Suprapubic skin (tissue), 4 donors: Measurements from ENCODE around the gene FXR2. TPM values are rescaled to one million over a fixed set of nuclear protein-coding genes. Genes with fewer than 3 reads are reported as not detected.

Experiments used
- DNase-seq, 2 donors: peaks; one replicate each; pipeline ENCODE4 v3.0.0-alpha.2; 2019; ENCODE audit warnings: low spot score in 2 of 2
- H3K27ac ChIP-seq: fragments of 200-600 bp; sonication (generic); one replicate; pipeline ENCODE4 v1.5.1; 2019
- H3K27me3 ChIP-seq: fragments of 200-600 bp; sonication (generic); one replicate; pipeline ENCODE4 v1.5.1; 2019
- H3K36me3 ChIP-seq: fragments of 200-600 bp; sonication (generic); one replicate; pipeline ENCODE4 v1.5.1; 2019
- H3K4me1 ChIP-seq: fragments of 200-600 bp; sonication (generic); one replicate; pipeline ENCODE4 v1.5.1; 2019
- H3K4me3 ChIP-seq: fragments of 200-600 bp; sonication (generic); one replicate; pipeline ENCODE4 v1.5.1; 2019; ENCODE audit warnings: mild to moderate bottlenecking
- H3K9me3 ChIP-seq: fragments of 200-600 bp; sonication (generic); one replicate; pipeline ENCODE4 v1.5.1; 2019
- EP300 ChIP-seq: sonication (generic); formaldehyde crosslinking; IDR thresholded peaks from one replicate; pipeline ENCODE4 v1.6.1; 2017; ENCODE audit warnings: antibody characterized with exemption
- POLR2A ChIP-seq, 2 donors: fragments of 450-650 bp; IDR thresholded peaks; one replicate each; pipeline ENCODE4 v1.6.1; 2017; ENCODE audit warnings: antibody characterized with exemption in 2 of 2, mild to moderate bottlenecking in 2 of 2, moderate library complexity in 2 of 2
- POLR2AphosphoS5 ChIP-seq, 3 donors: sonication (generic); formaldehyde crosslinking; IDR thresholded peaks; one replicate each; pipeline ENCODE4 v1.6.1; 2017; ENCODE audit warnings: antibody characterized with exemption in 3 of 3
- WGBS: methylation state at CpG from one replicate; pipeline ENCODE4 v1.1.5; 2018; 5-methylcytosine and 5-hydroxymethylcytosine counted together
- total RNA-seq, 4 donors: library from RNA; depleted of rRNA; stranded (reverse); fragments of >200 nt; gene quantifications; one replicate each; pipeline ENCODE4 v1.1.0, GENCODE V29; 2016
- TF ChIP-seq, protein P1 (sequence below), 2 donors: fragments of 200-600 bp in 1 of 2; fragments of 450-650 bp in 1 of 2; sonication (generic) in 1 of 2; IDR thresholded peaks; one replicate each; pipeline ENCODE4 v1.5.1; 2016 to 2019; ENCODE audit warnings: antibody characterized with exemption in 2 of 2, mild to moderate bottlenecking in 1 of 2, moderate library complexity in 1 of 2

Gene FXR2
- total RNA-seq, 4 donors from 2014 or later = 21.0 to 25.6 (median 22.5) TPM

DNA sequence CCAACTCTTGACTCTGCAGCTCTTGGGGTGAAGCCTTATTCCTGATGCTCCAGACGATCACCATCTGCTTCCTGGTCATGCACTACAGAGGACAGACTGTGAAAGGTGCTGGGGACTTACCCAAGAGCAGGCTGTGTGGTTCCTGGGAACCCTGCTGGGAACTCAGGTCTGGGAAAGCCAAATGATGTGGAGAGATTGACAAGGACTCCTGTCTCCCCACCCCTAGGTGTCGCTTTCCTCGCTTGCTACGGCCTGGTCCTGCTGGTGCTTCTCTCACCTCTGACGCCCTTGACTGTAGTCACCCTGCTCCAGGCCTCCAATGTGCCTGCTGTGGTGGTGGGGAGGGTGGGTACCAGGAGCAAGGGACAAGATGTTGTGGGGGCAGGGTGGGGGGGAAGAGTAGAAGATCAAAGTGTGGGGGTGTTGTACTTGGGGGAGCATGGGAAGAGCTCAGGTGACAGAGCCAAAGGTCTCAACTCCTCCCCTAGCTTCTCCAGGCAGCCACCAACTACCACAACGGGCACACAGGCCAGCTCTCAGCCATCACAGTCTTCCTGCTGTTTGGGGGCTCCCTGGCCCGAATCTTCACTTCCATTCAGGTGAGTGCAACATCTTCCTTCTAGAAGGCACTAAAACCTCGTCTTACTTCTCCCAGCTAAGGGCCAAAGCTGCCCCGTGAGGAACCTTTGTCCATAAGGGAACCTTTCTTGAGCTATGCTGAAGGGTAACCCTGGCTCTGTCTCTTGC lies 27.9 kb downstream of the FXR2 start:
- no peak for DNase-seq
- TF ChIP-seq POLR2A (IDR thresholded peaks at IDR 0.05) (no peak), POLR2AphosphoS5 (IDR thresholded peaks at IDR 0.05) (no peak)
- TF ChIP-seq, protein P1, sequence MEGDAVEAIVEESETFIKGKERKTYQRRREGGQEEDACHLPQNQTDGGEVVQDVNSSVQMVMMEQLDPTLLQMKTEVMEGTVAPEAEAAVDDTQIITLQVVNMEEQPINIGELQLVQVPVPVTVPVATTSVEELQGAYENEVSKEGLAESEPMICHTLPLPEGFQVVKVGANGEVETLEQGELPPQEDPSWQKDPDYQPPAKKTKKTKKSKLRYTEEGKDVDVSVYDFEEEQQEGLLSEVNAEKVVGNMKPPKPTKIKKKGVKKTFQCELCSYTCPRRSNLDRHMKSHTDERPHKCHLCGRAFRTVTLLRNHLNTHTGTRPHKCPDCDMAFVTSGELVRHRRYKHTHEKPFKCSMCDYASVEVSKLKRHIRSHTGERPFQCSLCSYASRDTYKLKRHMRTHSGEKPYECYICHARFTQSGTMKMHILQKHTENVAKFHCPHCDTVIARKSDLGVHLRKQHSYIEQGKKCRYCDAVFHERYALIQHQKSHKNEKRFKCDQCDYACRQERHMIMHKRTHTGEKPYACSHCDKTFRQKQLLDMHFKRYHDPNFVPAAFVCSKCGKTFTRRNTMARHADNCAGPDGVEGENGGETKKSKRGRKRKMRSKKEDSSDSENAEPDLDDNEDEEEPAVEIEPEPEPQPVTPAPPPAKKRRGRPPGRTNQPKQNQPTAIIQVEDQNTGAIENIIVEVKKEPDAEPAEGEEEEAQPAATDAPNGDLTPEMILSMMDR (IDR thresholded peaks at IDR 0.05) = peak; percentile 9 to 54
- 46% methylated on average over 6 of the region's 9 CpGs for WGBS
- Histone ChIP-seq H3K27ac (peak overlapping the region; percentile 79), H3K9me3 (no peaks in the 10 kb centered on the region), H3K27me3 (no peaks in the 10 kb centered on the region), H3K4me1 (peaks cover 83% of the 10 kb centered on the region), H3K36me3 (peaks cover 15% of the 10 kb centered on the region), H3K4me3 (no peak overlapping the region)

DNA sequence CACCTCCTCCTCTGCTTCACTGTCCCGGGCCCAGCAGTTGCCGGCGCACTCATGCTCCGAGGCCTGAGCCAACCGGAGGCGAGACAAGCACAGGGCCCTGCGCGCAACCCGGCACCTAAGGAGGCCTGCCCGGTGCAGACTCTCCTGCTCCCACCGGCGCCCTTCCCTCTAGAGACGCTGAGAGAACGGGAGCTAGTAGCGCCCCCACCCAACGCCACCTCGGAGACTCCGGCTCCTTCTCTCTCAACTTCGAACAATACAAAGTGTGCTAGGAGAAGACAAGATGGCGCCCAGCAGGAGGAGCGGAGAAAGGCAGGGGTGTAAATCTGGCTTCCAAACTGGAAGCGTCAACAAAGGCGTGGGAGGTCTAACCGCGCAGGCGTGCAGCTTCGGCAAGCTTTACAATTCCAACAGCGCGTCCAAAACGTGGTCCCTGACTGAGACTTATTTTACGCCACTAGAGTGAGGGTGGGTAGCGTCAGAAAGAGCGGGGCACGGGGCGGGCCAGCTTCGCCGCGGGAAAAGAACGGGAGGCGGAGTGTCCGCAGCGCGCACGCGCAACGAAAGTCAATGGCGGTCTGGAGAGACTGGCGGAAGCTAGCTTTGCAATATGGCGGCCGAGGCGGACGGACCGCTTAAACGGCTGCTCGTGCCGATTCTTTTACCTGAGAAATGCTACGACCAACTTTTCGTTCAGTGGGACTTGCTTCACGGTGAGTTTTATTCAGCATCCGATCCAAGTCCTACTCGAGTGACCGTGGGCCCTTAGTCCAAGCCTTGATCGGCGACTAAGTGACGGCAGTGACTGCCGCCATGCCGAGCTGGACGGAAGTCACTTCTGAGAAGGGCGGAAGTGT lies 31.2 kb downstream of the FXR2 start, which contains the start of gene MPDU1:
TSS of gene MPDU1 (plus strand) at position 600 of the 857 bp plus-strand sequence. CDS start at position 611, 11 bp downstream.
- H3K9me3 ChIP-seq = no peaks in the 10 kb centered on the region
- peaks cover 11% of the 10 kb centered on the region for H3K36me3 ChIP-seq
- H3K4me1 ChIP-seq = peaks cover 84% of the 10 kb centered on the region
- 9% methylated on average over 60 of the region's 69 CpGs for WGBS
- TF ChIP-seq EP300 (no peak), POLR2AphosphoS5 (IDR thresholded peaks at IDR 0.05) (peak; percentile 43 to 98 (median 54)), POLR2A (IDR thresholded peaks at IDR 0.05) (peak in 1 of 2 donors; percentile 68)
- peak; percentile 98 for DNase-seq
- H3K4me3 ChIP-seq = peak within 1 kb of the TSS; percentile 60
- H3K27ac ChIP-seq = peak within 1 kb of the TSS; percentile 96
- no peaks in the 10 kb centered on the region for H3K27me3 ChIP-seq

DNA sequence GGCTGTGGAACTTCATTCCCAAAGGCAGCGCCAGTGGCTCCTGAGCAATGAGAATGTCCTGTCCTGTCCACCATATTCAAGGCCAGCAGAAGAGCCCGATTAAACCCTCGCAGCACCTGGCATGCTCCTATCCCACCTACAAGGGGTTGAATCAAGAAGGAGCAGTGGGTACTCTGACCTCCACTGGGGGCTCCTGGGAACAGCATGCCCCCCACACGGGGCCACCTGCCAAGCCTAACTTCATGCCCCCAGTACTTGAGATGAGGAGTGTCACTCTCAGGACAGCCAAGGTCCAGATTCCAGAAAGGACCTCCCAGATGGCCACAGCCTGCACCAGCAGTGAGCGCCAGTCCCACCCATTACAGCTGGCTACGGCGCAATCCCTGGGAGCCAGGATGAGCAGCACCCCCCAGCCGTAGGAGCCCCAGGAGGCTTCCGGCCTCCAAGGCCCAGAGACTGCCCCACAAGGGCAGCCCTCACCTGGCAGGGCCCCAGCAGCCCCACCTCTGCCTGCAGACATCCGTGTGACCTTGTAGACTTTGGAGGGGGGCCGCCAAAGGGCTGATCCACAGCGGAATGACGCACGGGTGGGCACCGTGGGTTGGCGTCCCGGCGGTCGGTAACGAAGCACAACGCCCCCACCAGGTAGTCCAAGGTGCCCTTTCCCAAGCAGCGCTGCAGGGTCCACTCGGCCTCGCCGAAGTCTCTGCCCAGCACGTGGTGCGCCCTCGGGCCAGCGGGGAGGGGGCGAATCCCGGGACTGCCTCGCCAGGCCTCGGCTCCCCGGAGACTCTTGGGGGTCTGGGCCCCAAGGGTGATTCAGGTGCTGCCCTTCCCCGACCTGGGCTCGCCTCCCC lies 32.1 kb downstream of the FXR2 start:
- Histone ChIP-seq H3K4me3 (peak overlapping the region; percentile 60), H3K4me1 (peaks cover 83% of the 10 kb centered on the region), H3K27me3 (no peaks in the 10 kb centered on the region), H3K27ac (peak overlapping the region; percentile 96), H3K9me3 (no peaks in the 10 kb centered on the region), H3K36me3 (peaks cover 19% of the 10 kb centered on the region)
- WGBS = 73% methylated on average over 5 of the region's 36 CpGs
- no peak for DNase-seq
- TF ChIP-seq POLR2A (IDR thresholded peaks at IDR 0.05) = no peak
- TF ChIP-seq EP300 = no peak
- TF ChIP-seq, protein P1 (IDR thresholded peaks at IDR 0.05) = no peak
- no peak for TF ChIP-seq POLR2AphosphoS5 (IDR thresholded peaks at IDR 0.05)

DNA sequence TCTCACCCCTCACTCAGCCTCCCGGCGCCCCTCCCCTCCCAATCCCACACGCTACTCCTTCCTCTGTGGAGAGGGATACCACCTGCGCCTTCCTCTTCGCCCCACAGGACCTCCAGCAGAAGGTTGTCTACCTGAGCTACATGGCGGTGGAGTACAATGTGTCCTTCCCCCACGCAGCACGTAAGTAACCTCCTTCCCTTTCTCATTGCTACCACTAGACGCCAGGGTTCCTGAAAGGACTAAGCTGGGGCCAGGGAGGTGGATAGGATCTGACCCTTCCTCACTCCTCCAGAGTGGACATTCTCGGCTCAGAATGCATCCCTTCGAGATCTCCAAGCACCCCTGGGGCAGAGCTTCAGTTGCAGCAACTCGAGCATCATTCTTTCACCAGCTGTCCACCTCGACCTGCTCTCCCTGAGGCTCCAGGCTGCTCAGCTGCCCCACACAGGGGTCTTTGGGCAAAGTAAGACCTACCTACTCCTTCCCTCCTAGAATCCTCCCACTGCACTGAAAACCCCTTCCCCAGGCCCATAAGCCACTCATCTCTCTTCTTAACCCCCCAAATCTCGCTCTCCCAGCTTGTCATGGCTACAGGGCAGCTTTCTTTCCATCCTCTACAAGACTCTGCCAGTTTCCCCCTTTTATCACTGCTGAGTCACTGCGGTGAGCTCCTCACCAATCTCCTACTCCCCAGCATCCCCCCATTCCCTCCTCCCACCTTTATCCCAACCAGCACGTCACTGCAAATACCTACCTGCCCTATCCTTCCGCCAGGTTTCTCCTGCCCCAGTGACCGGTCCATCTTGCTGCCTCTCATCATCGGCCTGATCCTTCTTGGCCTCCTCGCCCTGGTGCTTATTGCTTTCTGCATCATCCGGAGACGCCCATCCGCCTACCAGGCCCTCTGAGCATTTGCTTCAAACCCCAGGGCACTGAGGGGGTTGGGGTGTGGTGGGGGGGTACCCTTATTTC lies 33.8 kb downstream of the FXR2 start:
- Histone ChIP-seq H3K27ac (peak overlapping the region; percentile 90), H3K4me1 (peaks cover 87% of the 10 kb centered on the region), H3K27me3 (no peaks in the 10 kb centered on the region), H3K9me3 (no peaks in the 10 kb centered on the region), H3K36me3 (peaks cover 30% of the 10 kb centered on the region), H3K4me3 (peak overlapping the region; percentile 60)
- WGBS = 76% methylated on average over 23 of the region's 23 CpGs
- TF ChIP-seq, protein P1 (IDR thresholded peaks at IDR 0.05) = no peak
- TF ChIP-seq EP300 (no peak), POLR2A (IDR thresholded peaks at IDR 0.05) (no peak), POLR2AphosphoS5 (IDR thresholded peaks at IDR 0.05) (no peak)
- DNase-seq = no peak
